ENCODE measurements around the gene RNU6-9. TPM values are rescaled to one million over a fixed set of nuclear protein-coding genes. Genes with fewer than 3 reads are reported as not detected.

Gene RNU6-9
- total and polyA plus RNA-seq, 12 donors: not detected

DNA sequence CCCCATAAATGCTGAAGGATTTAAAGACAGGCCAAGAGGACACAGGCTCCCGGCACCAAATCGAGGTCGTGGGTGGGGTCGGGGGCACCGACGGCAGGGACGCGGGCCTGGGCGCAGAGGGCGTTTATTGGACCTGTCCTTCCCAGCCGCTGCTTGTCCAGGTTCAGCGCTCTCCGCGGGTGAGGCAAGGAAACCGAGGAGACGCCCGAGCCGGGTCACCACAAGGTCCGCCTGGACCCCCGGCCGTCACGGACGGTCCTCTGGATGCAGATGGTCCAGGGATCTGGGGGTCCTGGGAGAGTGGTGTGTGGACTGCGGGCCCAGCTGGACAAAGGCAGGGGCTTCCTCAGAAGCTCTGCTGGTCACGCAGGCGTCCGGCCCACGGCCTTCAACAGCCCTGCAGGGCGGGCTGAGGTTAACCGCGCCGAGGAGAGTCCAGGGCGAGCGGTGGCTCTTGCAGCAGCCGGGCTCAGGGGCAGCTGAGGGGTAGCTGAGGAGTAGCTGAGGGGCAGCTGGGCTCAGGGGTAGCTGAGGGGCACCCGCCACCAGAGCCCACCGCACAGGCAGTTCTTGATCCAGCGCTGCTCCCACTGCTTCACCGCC, 25.3 kb upstream of the RNU6-9 start:
- WGBS, 2 donors: 92 to 94% methylated on average over 39 of the region's 39 CpGs
- Histone ChIP-seq H3K27me3 (peaks cover 0 to 9% (median 0%) of the 10 kb centered on the region in 7 donors), H3K9me3 (no peaks in the 10 kb centered on the region), H3K27ac (peak overlapping the region in 3 of 10 donors; percentile 5 to 61 (median 29)), H3K4me3 (no peak overlapping the region), H3K36me3 (peaks cover 0 to 45% (median 12%) of the 10 kb centered on the region in 9 donors), H3K4me1 (peaks cover 0 to 45% (median 8%) of the 10 kb centered on the region in 9 donors)
- TF ChIP-seq, protein P1, sequence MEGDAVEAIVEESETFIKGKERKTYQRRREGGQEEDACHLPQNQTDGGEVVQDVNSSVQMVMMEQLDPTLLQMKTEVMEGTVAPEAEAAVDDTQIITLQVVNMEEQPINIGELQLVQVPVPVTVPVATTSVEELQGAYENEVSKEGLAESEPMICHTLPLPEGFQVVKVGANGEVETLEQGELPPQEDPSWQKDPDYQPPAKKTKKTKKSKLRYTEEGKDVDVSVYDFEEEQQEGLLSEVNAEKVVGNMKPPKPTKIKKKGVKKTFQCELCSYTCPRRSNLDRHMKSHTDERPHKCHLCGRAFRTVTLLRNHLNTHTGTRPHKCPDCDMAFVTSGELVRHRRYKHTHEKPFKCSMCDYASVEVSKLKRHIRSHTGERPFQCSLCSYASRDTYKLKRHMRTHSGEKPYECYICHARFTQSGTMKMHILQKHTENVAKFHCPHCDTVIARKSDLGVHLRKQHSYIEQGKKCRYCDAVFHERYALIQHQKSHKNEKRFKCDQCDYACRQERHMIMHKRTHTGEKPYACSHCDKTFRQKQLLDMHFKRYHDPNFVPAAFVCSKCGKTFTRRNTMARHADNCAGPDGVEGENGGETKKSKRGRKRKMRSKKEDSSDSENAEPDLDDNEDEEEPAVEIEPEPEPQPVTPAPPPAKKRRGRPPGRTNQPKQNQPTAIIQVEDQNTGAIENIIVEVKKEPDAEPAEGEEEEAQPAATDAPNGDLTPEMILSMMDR (IDR thresholded peaks at IDR 0.05): no peak
- ATAC-seq (no peak), DNase-seq (no peak)
- intact Hi-C loops (cut with DNase I): loop anchor here in 3 of 10 donors (10.0 kb wide), 3 partner anchors 93 to 117 kb away; partner anchors contain the start of gene WDR18 (in 1 of the 3)

DNA sequence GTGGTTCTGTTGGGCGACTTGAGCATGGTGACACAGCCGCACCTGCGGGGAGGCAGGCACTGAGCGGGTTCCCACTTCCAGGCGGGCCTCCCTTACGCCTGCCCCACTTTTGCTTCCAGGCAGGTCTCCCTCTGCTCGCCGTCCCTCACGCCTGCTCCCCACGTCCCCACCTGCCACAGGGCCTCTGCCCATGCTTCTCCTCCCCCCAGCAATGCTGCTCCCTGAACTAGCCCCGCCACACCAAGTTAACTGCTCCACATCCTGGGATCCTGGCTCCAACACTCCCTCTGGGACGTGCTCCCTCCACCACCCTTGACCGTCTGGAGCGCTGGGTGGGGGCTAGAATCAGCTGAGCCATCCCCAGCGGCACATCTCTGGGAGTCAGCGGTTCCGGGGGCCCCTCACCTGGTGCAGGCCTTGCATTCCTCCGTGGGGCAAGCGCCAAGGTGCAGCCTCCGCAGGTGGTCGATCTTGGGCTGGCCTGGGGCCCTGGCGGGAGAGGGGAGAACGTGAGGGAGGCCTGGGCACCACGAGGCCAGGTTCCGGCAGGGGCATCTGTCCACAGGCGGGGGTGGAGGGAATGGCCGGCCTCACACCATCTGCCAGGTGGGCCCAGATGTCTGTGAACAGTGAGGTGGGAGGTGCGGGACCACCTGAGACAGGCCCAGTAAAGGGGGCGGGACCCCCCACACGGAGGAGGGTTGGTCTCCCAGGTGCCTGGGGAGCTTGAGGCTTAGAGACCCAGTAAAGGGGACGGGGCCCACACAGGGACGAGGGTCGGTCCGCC, 24.6 kb upstream of the RNU6-9 start:
- 91 to 94% methylated on average over 34 of the region's 34 CpGs for WGBS, 2 donors
- Histone ChIP-seq H3K27ac (peak overlapping the region in 6 of 10 donors; percentile 37 to 81 (median 62)), H3K9me3 (no peaks in the 10 kb centered on the region), H3K4me3 (no peak overlapping the region), H3K4me1 (peaks cover 0 to 45% (median 8%) of the 10 kb centered on the region in 9 donors), H3K36me3 (peaks cover 0 to 49% (median 13%) of the 10 kb centered on the region in 9 donors), H3K27me3 (peaks cover 0 to 4% (median 0%) of the 10 kb centered on the region in 7 donors)
- intact Hi-C loops (cut with DNase I): loop anchor here in 3 of 10 donors (10.0 kb wide), 3 partner anchors 94 to 116 kb away; partner anchors contain the start of gene WDR18 (in 1 of the 3)
- peak in 1 of 8 donors; percentile 1 for ATAC-seq
- DNase-seq: no peak
- TF ChIP-seq, protein P1 (IDR thresholded peaks at IDR 0.05): no peak

DNA sequence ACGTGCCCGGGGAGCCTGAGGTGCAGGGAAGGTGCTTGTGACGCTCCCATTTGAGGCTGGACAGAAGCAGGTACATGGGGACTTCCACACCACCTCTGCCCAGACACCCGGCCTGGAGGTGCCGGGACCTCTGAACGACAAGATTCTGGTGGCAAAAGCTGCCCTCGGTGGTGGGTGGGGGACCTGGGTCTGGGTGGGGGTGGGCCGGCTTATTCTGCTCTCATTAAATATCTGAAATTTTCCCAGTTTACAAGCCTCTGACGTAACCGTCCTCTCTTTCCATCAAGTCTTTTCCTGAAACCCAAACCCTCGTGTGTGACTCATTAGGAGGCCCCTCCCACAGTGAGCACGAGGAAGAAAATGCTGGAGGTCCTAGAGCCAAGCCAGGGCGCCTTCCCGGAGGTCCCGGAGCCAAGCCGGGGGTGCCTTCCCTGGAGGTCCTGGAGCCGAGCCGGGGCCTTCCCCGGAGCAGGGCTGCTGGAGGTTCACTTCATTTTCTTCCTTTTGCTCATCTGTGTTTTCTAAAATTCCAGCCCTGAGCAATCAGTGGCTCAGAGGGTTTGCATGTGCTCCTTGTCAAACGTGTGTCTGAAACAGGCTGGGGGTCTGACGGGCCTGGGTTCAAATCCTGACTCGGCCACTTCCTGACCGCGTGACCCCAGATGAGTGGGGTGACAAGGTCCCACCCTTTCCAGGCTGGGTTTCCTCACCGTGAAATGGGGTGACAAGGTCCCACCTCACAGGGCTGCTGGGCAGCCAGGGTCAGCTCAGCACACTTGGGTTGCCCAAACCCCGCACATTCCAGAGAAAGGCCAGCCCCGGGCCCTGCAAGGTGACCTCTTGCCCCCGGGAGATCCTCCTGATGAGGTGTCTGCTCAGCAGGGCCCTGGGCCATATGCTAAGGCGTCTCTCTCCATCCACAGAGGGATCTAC, 23.8 kb upstream of the RNU6-9 start:
- H3K36me3 ChIP-seq: peaks cover 0 to 58% (median 15%) of the 10 kb centered on the region in 9 donors
- H3K4me1 ChIP-seq: peaks cover 0 to 40% (median 8%) of the 10 kb centered on the region in 9 donors
- H3K27ac ChIP-seq: peak overlapping the region in 7 of 10 donors; percentile 37 to 81 (median 61)
- no peaks in the 10 kb centered on the region for H3K27me3 ChIP-seq
- 76 to 80% methylated on average over 29 of the region's 29 CpGs for WGBS, 2 donors
- ATAC-seq (peak; percentile 11 to 63 (median 46)), DNase-seq (peak; percentile 51 to 67)
- no peak overlapping the region for H3K4me3 ChIP-seq
- no peaks in the 10 kb centered on the region for H3K9me3 ChIP-seq
- intact Hi-C loops (cut with DNase I): loop anchor here in 4 of 10 donors (5.0 to 10.0 kb wide), 4 partner anchors 38 to 115 kb away; partner anchors contain the start of gene WDR18 (in 1 of the 4)
- TF ChIP-seq, protein P1 (IDR thresholded peaks at IDR 0.05): no peak

Data from heart right ventricle (tissue), 16 donors.